Vagina (tissue), 2 donors: ENCODE results near the gene ACOT11. TPM values are rescaled to one million over a fixed set of nuclear protein-coding genes. Genes with fewer than 3 reads are reported as not detected.

Source experiments
- DNase-seq, 2 donors: peaks; one replicate each; pipeline ENCODE4 v3.0.0-alpha.2; 2017; ENCODE audit errors: extremely low spot score in 2 of 2
- H3K27ac ChIP-seq: fragments of 200-600 bp; sonication (generic); one replicate; pipeline ENCODE4 v1.5.1; 2019
- H3K27me3 ChIP-seq: fragments of 200-600 bp; sonication (generic); one replicate; pipeline ENCODE4 v1.5.1; 2019
- H3K36me3 ChIP-seq, 2 donors: fragments of 200-600 bp; sonication (generic); one replicate each; pipeline ENCODE4 v1.5.1; 2017 to 2019
- H3K4me1 ChIP-seq: fragments of 200-600 bp; sonication (generic); one replicate; pipeline ENCODE4 v1.5.1; 2019
- H3K4me3 ChIP-seq, 2 donors: fragments of 200-600 bp; sonication (generic); 1 replicate in 1 of 2; 2 replicates in 1 of 2; pipeline ENCODE4 v1.5.1; 2016 to 2019
- H3K9me3 ChIP-seq: fragments of 200-600 bp; sonication (generic); one replicate; pipeline ENCODE4 v1.5.1; 2019
- POLR2A ChIP-seq, 2 donors: fragments of 450-650 bp; IDR thresholded peaks; one replicate each; pipeline ENCODE4 v1.6.1; 2017; ENCODE audit warnings: antibody characterized with exemption in 2 of 2, mild to moderate bottlenecking in 2 of 2, moderate library complexity in 2 of 2
- POLR2AphosphoS5 ChIP-seq, 2 donors: sonication (generic); formaldehyde crosslinking; IDR thresholded peaks; one replicate each; pipeline ENCODE4 v1.9.0; 2017; ENCODE audit warnings: antibody characterized with exemption in 2 of 2, mild to moderate bottlenecking in 2 of 2, low read depth in 1 of 2; ENCODE audit not compliant: insufficient read depth in 1 of 2
- intact Hi-C: fragments of 100-400 bp; cut with DNase I; formaldehyde crosslinking; loops from one replicate; pipeline ENCODE4 v1.15.1; 2023
- total RNA-seq: library from RNA; depleted of rRNA; stranded (reverse); fragments of >200 nt; gene quantifications from one replicate; pipeline ENCODE4 v1.2.3, GENCODE V29; 2016
- TF ChIP-seq, protein P1 (sequence below), 3 experiments: fragments of 450-650 bp in 2 of 3; fragments of 200-600 bp in 1 of 3; sonication (generic) in 1 of 3; IDR thresholded peaks; one replicate each; pipeline ENCODE4 v1.5.1; 2017 to 2019; ENCODE audit warnings: antibody characterized with exemption in 3 of 3, mild to moderate bottlenecking in 2 of 3, moderate library complexity in 2 of 3

The ACOT11 gene
- total RNA-seq, 1 donor from 2014 or later: 26.0 TPM

DNA sequence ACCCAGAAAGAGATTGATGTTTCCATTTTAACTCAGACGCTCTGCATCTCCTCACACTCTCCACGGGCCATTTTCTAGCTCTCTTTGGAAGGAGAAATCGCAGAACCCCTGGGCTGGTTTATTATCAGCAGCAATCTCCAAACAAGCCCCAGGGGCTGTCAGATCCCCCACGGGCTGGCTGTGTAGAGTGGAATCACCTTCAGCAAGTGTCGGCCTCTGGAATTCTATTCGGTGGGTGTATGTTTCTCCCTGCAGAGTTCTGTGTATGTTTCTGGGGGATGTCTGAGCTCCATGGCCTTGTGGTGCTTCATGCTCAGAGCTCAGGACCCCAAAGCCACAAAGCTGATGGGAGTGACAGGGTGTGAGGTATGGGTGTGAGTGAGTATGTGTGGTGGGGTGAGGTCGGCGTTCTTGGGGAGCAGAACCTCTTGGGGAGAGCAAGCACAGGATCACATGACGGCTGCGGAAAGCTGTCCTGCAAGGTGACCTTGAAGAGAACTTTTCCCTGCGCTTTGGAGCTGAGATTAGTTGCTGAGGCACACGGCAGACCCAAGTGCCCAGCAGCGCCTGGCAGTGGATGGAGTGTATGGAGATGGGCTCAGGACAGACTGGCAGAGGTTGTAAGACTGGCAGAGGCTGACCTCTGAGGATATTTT is 489 bp downstream of the ACOT11 start:
- intact Hi-C loops: no loop called here
- no peaks in the 10 kb centered on the region for H3K9me3 ChIP-seq
- peak overlapping the region; percentile 82 for H3K27ac ChIP-seq
- H3K27me3 ChIP-seq: no peaks in the 10 kb centered on the region
- peak in 1 of 2 donors; percentile 78 for DNase-seq
- peaks cover 24% of the 10 kb centered on the region for H3K4me1 ChIP-seq
- H3K36me3 ChIP-seq: no peaks in the 10 kb centered on the region
- TF ChIP-seq, protein P1, sequence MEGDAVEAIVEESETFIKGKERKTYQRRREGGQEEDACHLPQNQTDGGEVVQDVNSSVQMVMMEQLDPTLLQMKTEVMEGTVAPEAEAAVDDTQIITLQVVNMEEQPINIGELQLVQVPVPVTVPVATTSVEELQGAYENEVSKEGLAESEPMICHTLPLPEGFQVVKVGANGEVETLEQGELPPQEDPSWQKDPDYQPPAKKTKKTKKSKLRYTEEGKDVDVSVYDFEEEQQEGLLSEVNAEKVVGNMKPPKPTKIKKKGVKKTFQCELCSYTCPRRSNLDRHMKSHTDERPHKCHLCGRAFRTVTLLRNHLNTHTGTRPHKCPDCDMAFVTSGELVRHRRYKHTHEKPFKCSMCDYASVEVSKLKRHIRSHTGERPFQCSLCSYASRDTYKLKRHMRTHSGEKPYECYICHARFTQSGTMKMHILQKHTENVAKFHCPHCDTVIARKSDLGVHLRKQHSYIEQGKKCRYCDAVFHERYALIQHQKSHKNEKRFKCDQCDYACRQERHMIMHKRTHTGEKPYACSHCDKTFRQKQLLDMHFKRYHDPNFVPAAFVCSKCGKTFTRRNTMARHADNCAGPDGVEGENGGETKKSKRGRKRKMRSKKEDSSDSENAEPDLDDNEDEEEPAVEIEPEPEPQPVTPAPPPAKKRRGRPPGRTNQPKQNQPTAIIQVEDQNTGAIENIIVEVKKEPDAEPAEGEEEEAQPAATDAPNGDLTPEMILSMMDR (IDR thresholded peaks at IDR 0.05): no peak
- TF ChIP-seq POLR2AphosphoS5 (IDR thresholded peaks at IDR 0.05; ENCODE audit: insufficient read depth in 1 of 2, low read depth in 1 of 2) (no peak), POLR2A (IDR thresholded peaks at IDR 0.05) (no peak)
- H3K4me3 ChIP-seq: peak overlapping the region; percentile 25 to 38

DNA sequence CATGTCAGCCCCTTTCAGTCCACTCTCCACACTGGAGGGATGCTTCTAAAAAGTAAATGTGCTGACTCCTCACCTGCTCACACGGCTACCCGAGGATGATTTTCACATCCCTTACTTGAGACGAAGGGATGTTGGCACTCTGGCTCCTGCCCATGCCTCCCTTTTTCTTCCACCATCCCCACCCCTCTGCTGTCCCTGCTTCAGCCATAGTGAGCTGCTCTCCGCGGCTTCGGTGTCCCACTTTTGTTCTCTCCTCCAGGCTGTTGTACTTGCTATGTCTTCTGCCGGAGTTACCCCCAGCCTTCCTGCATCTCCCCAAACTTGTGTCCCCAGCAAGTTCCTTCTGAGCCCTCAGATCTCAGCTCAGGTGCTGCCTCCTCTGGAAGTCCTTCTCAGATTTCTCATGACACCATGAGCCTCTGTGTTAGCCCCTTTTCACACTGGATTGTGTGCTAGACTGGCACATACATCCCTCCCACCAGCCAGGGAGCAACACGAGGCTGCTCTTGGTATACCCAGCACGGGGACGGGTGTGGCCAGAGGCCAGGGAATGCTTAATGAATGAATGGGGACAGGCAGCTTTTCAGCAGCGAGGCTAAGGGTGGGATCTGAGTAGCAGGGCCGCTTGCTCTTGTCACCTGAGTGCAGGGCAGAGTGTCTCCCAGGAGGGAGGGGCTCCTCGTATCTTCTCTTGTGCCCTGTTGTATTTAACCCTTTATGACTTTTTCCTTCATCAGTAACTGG is 1.3 kb downstream of the ACOT11 start:
- Histone ChIP-seq H3K27ac (peak overlapping the region; percentile 82), H3K36me3 (no peaks in the 10 kb centered on the region), H3K4me3 (no peak overlapping the region), H3K4me1 (peaks cover 23% of the 10 kb centered on the region), H3K27me3 (no peaks in the 10 kb centered on the region), H3K9me3 (no peaks in the 10 kb centered on the region)
- peak in 1 of 2 donors; percentile 44 for DNase-seq
- intact Hi-C loops: no loop called here
- TF ChIP-seq, protein P1 (IDR thresholded peaks at IDR 0.05): no peak
- no peak for TF ChIP-seq POLR2AphosphoS5 (IDR thresholded peaks at IDR 0.05; ENCODE audit: insufficient read depth in 1 of 2, low read depth in 1 of 2)
- TF ChIP-seq POLR2A (IDR thresholded peaks at IDR 0.05): no peak

DNA sequence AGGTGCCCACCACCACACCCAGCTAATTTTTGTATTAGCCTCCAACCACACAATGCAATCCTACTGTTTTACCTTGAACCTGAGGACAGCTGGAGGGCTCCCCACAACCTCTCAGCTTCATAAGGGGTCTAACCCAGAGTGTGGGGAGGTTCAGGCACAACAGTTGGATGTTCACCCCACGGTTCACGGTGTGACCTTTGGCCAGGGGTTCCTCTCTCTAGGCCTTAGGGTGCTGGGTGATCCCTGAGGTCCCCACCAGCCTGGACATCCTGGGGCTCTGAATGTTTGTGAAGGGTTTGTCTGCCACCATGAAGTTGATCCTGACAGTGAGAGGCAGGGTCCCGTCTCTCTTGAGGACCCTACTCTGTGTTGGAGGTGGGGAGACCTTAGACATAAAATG is 3.9 kb downstream of the ACOT11 start:
- Histone ChIP-seq H3K4me3 (no peak overlapping the region), H3K4me1 (peaks cover 19% of the 10 kb centered on the region), H3K27me3 (no peaks in the 10 kb centered on the region), H3K27ac (no peak overlapping the region), H3K9me3 (no peaks in the 10 kb centered on the region), H3K36me3 (no peaks in the 10 kb centered on the region)
- TF ChIP-seq POLR2A (IDR thresholded peaks at IDR 0.05) (no peak), POLR2AphosphoS5 (IDR thresholded peaks at IDR 0.05; ENCODE audit: insufficient read depth in 1 of 2, low read depth in 1 of 2) (no peak)
- TF ChIP-seq, protein P1 (IDR thresholded peaks at IDR 0.05): no peak
- no peak for DNase-seq
- intact Hi-C loops: no loop called here

DNA sequence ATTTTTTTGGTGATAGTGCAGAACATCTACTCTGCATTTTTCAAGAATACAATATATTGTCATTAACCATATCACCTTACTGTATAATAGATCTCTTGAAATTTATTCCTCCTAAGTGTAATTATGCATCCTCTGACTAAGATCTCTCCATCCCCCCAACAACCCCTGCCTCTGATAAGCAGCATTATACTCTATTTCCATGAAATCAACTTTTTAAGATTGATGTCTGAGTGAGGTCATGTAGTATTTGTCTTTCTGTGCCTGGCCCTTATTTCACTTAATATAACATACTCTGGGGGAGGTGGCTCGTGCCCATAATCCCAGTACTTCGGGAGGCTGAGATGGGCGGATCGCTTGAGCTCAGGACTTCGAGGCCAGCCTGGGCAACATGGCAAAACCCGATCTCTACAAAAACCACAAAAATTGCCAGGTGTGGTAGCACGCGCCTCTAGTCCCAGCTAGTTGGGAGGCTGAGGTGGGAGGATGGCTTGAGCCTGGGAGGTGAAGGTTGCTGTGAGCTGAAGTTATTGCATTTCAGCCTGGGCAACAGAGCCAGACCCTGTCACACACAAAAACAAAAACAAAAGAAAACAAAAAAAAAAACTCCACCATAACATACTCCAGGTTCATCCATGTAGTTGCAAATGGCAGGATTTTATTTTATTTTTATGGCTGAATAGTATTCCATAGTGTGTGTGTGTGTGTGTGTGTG is 5.7 kb downstream of the ACOT11 start:
- H3K4me3 ChIP-seq: no peak overlapping the region
- H3K4me1 ChIP-seq: peaks cover under 1% of the 10 kb centered on the region
- no peak overlapping the region for H3K27ac ChIP-seq
- H3K9me3 ChIP-seq: no peaks in the 10 kb centered on the region
- no peaks in the 10 kb centered on the region for H3K27me3 ChIP-seq
- no peak for TF ChIP-seq POLR2AphosphoS5 (IDR thresholded peaks at IDR 0.05; ENCODE audit: insufficient read depth in 1 of 2, low read depth in 1 of 2)
- TF ChIP-seq, protein P1 (IDR thresholded peaks at IDR 0.05): no peak
- no peaks in the 10 kb centered on the region for H3K36me3 ChIP-seq
- intact Hi-C loops: no loop called here
- no peak for DNase-seq
